GM12874 (cell line): ENCODE measurements around the gene CLSTN1.

ENCODE experiments used
- TF ChIP-seq, protein P1 (sequence below): IDR thresholded peaks from 2 replicates; pipeline ENCODE4 v1.5.1; 2011; ENCODE audit warnings: low read depth, mild to moderate bottlenecking, control low read depth, low read length, moderate library complexity; ENCODE audit not compliant: insufficient read depth

Gene CLSTN1

GRCh38 chr1:9735800-9736199 lies 88.0 kb downstream of the CLSTN1 start:
- TF ChIP-seq, protein P1, sequence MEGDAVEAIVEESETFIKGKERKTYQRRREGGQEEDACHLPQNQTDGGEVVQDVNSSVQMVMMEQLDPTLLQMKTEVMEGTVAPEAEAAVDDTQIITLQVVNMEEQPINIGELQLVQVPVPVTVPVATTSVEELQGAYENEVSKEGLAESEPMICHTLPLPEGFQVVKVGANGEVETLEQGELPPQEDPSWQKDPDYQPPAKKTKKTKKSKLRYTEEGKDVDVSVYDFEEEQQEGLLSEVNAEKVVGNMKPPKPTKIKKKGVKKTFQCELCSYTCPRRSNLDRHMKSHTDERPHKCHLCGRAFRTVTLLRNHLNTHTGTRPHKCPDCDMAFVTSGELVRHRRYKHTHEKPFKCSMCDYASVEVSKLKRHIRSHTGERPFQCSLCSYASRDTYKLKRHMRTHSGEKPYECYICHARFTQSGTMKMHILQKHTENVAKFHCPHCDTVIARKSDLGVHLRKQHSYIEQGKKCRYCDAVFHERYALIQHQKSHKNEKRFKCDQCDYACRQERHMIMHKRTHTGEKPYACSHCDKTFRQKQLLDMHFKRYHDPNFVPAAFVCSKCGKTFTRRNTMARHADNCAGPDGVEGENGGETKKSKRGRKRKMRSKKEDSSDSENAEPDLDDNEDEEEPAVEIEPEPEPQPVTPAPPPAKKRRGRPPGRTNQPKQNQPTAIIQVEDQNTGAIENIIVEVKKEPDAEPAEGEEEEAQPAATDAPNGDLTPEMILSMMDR = no peak

DNA sequence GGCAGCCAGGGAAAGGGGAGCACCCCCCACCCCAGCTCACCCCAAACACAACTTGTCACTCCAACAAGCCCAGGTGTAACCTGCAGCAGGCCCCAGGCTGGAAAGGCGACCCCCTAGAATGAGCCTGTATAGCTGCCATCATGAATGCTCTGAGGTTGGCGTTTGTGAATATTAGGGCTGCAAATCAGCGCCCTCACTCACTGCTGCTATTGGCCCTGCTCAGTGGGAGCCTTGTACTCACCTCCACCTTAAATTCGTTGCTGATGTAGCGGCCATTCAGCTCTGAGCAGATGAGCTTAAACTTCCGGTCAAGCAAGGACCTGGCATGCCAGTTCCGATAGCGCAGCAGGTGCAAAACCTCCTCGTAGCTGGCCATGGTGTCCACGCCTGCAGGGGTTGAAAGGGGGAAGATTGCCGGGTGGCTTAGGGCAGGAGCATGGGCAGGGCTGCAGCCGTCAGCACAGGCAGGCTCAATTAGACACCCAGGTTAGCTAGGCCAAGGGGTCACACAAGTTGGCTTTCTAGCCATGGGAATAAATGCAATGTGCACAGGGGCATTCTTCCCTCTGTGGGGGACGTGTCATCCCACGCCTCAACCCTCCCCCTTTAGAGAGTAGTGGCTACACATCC lies 90.5 kb downstream of the CLSTN1 start:
- TF ChIP-seq, protein P1 = no peak

DNA sequence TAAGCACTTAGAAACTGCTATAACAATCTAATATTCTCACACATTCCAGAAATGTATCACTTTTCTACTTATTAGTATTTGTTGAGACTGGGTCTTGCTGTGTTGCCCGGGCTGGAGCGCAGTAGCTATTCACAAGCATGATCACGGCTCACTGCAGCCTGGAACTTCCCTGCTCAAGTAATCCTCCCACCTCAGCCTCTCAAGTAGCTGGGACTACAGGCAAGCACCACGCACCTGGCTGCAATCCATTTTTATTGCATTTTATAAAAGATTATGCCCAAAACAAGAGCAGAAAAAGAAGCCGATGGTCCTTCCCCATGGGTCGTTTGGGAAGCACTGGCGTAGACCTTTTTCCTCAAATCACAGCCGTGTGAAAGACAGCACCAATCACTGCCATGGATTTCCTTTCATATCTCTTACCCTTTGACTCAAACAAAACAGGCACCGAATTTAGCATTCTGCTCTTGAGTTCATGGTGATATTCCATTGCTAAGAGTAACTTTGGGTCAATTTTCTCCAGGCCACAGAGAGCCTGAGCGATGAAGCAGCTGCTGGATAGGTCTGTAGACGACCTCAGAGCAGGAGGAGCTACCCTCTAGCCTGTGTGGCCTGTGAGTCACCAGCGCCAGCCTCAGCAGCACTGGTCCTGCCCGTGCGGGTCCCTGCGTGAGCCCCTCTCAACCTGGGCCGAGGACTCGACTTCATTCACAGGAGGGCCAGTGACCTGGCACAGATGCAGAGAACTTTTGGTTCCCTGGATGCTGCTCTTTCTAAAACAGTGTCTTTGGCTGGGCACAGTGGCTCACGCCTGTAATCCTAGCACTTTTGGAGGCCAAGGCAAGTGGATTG lies 91.4 kb downstream of the CLSTN1 start:
- TF ChIP-seq, protein P1 = no peak

GRCh38 chr1:9731561-9731960 lies 92.2 kb downstream of the CLSTN1 start:
- TF ChIP-seq, protein P1 = no peak

DNA sequence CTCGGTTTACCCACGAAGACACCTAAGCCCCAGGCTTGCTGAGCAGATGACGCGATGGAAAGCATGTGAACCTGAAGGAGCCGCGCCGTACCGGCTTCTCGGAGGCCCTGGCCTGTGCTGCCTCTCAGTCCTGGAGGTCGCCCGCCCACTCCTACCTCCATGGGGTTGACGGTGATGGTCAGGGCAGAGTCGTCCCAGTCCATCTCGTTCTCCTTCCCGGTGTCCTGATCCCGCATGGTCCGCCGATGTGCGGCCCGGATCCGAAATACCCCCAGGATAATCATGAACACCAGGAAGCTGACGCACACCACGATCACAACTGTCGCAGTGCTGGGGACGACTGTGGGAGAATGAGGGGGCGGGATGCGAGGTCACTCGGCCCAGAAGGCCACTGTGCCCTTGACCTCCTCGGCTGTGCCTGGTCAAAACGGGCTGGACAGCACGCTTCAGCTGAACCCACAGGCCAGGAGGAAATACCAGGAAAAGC lies 92.7 kb downstream of the CLSTN1 start:
- TF ChIP-seq, protein P1 = no peak

DNA sequence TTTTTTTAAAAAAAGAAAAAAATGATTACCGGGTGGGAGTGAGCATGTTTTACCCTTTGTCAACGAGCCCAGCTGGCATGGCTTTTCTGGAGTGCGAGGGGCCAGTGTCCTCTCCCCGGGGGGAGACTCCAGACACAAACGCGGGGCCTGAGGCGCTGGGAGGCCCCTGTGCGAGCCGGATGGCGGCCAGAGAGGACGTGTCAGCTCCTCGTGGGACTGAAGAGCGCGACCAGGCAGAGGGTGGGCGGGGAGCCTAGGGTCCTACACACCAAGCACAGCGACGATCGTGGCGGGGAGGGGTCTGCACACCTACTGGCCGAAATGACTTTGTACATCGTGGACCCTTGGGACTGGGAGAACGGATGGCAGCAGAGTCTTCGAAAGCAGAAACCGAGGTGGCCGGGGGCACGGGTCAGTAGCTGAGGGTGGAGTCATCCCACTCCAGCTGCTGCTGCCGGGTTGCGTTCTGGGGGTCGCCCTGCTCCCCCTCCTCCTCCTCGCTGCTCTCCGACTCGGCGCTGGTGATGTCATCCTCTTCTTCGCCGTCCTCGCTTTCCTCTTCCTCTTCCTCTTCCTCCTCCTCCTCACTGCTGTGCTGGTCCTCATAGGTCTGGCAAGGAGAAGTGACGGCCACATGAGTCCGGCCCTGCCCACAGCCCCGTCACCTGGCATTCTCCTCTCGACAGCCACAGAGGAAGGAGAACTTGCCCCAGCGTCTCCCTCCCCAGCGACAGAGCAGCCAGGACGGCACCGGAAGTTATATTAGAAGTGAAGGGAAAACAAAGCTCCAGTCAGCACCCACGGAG lies 93.5 kb downstream of the CLSTN1 start:
- TF ChIP-seq, protein P1 = no peak

DNA sequence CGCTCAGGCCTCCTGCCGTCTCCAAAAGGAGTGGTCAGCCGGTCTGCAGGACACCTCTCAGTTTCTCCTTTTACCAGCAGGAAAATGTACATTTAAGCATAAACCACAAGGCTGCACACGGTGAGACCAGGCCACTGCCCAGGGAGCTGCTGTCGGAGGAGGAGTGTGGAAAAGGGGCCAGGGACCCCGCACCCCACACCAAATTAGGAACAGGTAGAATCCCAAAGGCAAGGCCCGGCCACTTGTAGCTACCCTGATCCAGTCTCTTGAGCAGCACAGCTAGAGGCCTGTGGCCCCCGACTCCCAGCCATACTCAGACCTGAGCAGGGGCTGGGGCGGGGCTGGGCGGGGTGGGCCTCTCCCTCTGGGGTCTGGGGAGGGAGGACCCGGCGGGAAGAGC lies 94.2 kb downstream of the CLSTN1 start:
- TF ChIP-seq, protein P1 = no peak
